GM18505 (cell line): ENCODE results near the gene PLXNA2.

ENCODE experiments used
- ATAC-seq: cut with Tn5 transposase; IDR thresholded peaks from one replicate; pipeline ENCODE4 v1.9.1; 2021; ENCODE audit not compliant: unreplicated experiment
- POLR2A ChIP-seq: IDR thresholded peaks from 4 replicates; pipeline ENCODE4 v1.6.1; 2011; ENCODE audit warnings: borderline replicate concordance; ENCODE audit not compliant: insufficient read depth, insufficient read length; ENCODE audit errors: extremely low read depth

PLXNA2 gene

DNA sequence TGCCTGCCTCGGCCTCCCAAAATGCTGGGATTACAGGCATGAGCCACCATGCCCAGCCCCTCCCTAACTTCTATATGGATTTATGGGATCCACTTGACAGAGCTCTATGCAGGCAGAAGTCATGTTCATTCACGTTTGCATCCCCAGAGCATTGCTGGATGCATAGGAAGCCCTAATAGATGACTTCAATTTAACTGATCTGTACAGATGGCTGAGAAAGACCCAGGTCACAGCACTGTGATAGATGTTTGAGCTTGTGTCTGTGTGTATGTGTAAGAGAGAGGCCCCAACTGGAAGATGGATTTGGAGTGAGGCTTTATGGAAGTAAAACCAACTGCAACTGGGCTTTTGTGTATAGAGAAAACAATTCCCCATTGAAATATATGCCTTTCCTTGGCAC lies 30.9 kb upstream of the PLXNA2 start:
- TF ChIP-seq POLR2A: no peak
- ATAC-seq: no peak

DNA sequence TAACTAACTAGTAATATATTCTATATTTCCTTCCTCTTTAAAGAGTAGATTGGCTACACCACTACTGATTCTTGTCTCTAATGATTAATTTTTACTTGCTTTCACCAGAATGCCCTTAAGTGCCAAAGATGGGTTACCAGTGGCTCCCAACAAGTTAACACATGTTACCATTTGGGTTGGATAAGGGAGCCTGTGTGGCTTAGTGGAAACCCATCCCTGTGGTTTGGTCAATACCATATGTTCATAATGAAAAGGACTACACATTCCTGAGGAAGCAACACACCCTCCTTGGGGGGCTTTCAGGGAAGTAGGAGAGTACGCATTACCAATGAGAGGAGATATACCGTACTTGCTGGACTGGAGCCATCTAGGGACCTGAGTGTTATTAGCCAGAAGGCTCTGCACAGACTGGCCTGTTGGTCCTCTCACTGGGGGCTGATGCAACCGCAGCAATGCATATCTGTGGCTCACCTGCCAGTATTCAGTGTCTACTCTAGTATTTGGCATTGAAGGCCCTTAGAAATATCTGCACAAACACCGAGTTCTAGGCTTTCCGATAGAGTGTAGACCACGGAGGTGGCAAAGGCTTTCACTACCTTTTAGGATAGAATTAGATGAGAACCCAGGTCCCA lies 29.3 kb upstream of the PLXNA2 start:
- no peak for ATAC-seq
- TF ChIP-seq POLR2A: no peak

DNA sequence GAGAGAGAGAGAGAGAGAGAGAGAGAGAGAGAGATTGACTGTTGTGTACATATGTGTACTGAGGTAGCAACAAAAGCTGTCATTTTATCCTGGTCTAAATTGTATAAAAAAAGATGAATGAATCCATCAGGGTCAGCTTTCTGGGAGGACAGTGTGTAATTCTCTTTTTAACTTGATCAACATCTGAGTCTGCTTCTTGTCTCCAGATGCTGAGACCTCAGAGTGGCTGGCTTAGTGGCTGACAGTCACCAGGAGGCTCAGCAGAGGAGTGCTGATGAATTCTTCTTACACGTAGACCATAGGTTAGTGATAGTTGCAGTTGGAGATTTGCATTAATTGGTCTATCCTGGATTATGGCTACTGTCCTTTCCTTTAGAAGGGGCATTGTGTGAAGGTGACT lies 28.5 kb upstream of the PLXNA2 start:
- TF ChIP-seq POLR2A: no peak
- ATAC-seq: no peak

DNA sequence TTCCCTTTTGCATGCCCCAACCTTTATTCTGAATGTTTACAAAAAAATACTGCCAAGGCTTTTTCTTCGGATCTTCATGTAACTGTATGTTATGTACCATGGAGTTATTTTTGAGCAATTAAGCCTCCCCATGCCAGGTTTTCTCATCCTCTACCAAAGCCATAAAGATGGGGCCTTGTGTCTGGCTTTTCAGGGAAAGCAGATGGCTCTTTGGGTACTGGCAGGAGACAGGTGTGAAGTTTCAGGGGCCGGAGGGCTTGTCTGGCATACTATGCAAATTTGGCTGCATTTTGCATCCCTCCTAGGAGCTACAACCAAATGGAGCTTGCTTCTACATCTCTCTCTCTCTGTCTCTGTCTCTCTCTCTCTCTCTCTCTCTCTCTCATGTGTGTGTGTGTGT lies 28.1 kb upstream of the PLXNA2 start:
- no peak for ATAC-seq
- no peak for TF ChIP-seq POLR2A

DNA sequence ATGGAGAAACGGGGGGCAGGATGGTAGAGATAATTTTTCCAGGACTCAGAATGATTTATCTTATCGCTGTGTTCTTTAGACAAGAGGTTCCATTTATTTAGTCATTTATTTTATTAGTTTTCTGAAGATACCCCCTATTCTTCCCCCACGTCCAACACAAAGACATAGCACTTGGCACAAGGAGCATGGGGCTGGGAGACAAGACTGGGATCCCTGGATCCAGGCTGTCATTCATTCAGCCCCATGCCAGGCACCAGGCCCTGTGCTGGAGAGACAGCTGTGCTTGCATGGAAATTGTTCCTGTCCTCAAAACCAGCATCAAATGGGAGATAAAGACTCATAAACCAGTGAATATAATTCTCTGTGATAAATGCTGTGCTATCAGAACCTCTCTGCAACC lies 27.1 kb upstream of the PLXNA2 start:
- TF ChIP-seq POLR2A: no peak
- ATAC-seq: no peak

DNA sequence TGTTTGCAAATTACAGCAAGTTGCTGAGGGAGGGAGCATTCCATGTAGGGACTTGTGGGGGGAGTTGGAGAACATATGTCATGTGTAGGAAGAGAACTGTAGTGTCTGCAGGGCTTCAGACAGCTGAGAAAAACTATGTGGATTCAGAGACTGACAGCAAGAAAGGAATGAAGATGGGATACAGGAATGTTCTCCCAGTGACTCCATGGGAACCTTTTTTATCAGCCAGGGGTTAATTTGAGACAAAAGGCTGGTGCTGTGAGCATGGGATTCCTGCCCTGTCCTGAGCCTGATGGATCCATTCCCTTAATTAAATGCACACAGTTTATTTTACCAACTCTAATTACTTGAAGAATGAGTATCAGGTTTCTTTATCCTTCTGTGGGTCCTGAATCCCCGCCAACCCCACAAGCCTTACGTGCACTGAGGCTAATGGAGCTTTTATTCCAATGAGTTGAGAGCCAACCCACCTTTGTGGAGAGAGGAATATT lies 26.5 kb upstream of the PLXNA2 start:
- ATAC-seq: no peak
- TF ChIP-seq POLR2A: no peak

DNA sequence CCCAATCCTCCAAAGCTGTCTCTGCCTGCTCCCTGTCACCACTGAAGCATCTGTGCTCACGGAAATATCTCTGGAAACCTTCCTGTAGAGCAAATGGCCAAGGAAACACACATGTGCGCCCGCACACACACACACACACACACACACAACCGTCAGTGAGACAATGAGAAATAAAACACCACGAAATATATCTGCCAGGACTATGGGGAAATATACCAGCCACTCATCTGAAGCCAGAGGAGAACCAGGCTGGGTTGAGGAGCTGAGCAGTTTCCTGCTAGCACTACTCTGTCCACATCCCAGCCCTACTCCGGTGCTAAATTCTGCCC lies 25.1 kb upstream of the PLXNA2 start:
- no peak for TF ChIP-seq POLR2A
- ATAC-seq: no peak

DNA sequence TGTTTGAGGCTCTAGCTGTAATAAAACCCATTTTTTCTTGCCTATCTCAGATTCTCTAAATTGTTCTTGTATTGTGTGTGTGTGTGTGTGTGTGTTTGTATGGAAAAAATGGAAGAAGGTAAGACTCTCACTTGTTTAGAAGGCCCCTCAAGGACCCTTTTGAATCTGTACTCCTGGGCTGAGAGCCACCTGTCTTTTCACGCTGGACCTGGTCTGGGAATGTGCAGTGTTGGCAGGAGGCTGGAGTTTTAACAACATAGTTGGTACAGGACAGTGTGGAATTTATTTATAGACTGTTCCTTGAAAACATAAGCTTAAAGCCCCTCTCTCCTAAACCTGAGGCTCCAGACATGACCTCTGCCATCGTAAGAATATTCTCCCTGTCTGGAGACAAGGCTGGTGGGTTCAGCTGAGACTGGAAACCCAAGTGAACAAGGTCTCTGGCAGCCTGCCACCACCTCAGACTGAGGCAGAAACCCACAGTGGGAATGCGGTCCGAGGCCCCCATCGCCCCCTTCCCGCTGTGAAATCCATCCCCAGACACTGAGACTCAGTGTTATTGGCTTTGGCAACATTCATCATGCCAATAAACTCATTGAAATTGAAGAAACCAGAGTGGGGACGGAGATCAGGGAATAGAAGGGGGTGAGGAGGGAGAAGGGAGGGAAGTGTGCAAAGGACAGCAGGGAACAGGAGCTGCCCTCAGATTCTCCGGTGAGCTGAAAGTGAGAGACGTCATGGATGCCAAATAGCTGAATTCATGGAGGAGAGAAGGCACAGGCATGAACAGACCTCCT lies 24.6 kb upstream of the PLXNA2 start:
- TF ChIP-seq POLR2A: no peak
- no peak for ATAC-seq

DNA sequence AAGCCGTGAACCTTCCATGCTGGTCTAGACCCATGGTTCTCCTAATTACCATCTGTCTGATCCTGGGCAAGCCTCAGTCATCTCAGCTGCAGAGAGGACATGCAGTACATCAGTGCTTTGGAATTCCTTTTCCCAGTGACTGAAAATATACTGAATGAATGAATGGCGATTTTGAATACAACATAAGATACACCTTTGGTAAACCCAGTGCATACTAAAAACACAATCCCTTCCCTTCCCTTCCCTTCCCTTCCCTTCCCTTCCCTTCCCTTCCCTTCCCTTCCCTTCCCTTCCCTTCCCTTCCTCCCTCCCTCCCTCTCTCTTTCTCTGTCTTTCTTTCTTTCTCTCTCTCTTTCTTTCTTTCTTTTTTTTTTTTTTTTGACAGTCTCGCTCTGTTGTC lies 21.3 kb upstream of the PLXNA2 start:
- TF ChIP-seq POLR2A: no peak
- ATAC-seq: no peak

DNA sequence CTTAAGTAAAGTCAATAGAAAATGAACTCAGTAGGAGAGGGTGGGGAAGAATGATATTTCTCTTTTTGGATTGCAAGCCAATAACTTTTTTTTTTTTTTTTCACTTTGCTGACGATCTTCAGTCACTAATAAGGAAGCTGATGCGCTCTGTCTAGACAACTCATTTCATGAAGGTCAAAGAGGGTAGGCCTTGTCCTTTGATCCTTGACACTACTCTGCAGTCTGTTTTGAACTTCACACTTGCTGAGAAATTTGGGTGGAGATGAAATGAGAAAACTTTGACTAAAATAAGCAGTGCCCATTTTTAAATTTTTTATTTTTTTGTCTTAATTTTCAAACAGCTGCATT lies 20.9 kb upstream of the PLXNA2 start:
- no peak for TF ChIP-seq POLR2A
- ATAC-seq: no peak

DNA sequence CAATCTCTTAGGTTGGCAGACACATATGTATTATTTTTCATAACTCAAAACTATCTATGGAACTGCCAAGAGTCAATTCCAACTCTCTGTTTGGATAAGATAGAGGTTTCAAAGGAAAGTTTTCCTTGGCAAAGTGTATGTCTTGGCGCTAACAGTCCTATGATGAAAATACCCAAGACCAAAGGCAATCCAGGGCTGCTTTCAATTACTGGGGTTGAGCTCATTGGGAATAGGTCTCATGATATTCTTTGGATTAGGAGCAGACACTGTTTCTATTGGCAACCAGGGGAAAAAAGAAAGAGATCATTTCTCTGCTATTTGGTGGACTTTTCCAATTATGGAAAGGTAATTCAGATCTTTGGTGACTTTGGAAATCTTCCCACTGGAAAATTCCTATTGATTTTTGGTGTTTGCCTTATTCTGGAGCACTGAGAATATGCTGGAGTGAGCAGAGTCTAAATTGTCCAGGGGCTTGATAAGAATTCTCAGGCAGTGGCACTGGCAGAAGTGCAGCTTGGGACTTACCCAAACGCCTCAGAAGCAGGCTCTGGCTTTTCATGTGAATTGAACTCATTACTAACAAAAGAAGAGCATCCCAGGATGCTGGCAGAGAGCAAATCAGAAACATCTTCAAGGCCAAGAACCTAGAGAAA lies 20.4 kb upstream of the PLXNA2 start:
- ATAC-seq: no peak
- TF ChIP-seq POLR2A: no peak

DNA sequence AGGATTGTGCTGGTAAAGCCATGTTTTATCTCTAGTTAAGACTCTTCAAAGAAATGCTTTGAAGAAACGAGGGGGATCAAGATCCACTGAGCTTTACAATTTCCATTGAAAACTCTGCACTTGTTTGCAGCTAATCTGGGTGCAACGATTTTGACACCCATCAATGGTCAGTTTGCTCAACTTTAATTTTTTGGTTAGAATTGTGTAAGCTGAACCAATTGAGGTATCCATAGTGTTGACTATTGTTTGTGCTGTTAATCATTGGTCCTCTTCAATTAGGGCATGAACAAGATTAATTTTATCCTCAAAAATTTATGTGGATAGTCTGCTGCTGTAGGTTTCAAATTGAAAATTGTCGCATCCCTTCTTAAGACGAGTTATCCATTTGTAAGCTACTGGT lies 17.7 kb upstream of the PLXNA2 start:
- no peak for ATAC-seq
- TF ChIP-seq POLR2A: no peak

DNA sequence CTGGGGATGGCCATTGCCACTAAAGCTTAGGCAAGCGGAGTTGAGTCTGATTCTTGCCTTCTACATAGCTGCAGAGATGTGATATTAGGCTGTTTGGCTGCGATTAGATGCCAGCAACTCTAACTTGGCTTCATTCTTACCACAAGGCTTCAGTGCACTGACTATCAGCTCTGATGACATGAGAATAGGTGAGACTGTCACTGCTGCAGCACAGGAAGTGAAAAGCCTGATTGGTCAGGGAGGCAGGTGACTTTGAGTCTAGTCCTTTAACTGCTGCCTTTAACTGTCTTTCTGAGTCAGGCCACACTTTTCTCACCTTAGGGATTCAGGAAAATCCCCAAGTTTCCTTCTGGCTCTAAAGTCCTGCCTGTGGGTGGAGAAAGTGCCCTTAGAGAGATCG lies 14.1 kb upstream of the PLXNA2 start:
- no peak for ATAC-seq

DNA sequence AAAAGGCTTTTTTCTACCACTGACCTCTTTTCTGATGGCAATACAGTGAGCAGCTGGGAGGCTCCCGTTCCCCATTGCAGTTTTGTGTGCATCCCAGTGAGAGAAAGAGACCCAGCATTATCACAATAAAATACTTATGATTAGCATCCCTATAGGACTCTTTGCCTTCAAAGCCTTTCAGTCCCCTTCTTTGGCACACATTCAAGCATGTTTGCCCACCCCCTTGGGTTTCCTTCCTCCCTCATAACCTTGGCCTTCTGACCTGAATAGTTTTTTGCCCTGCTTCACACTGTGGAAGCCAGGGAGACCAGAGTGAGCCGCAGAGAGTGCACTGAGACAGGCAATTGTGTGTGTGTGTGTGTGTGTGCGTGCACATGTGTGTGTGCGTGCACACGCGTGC lies 13.2 kb upstream of the PLXNA2 start:
- ATAC-seq: no peak
- TF ChIP-seq POLR2A: no peak

More for the DNA sequence above, 14.1 kb upstream of the PLXNA2 start:
- TF ChIP-seq POLR2A: no peak
